Bone marrow (tissue), 2 donors: ENCODE measurements around the gene CD80.

Experiments
- DNase-seq, 2 donors: peaks; one replicate each; lab custom pipeline; 2025; lab: John Stamatoyannopoulos, UW

Gene CD80

GRCh38 chr3:119494597-119494996 lies 64.8 kb downstream of the CD80 start:
- no peak for DNase-seq

- no peak for DNase-seq
These were observed 66.6 kb downstream of the CD80 start for GRCh38 chr3:119492810-119493209.

GRCh38 chr3:119492128-119492527 lies 67.3 kb downstream of the CD80 start:
- DNase-seq, result no peak

GRCh38 chr3:119490153-119490552 lies 69.3 kb downstream of the CD80 start:
- no peak for DNase-seq

GRCh38 chr3:119485563-119485962 lies 73.9 kb downstream of the CD80 start:
- DNase-seq, result no peak

GRCh38 chr3:119483101-119483500 lies 76.3 kb downstream of the CD80 start:
- DNase-seq, result no peak

- DNase-seq, result no peak
These were observed 78.3 kb downstream of the CD80 start for GRCh38 chr3:119481079-119481478.
